HEK293 (cell line): Measurements from ENCODE around the gene ANO7.
A peak's percentile ranks its signal among the peaks of the same experiment; 100 is the strongest.

Source experiments
- CTCF ChIA-PET: fragments of 350-600 bp; formaldehyde crosslinking; extraction: SDS; loops from one replicate; lab custom pipeline; 2021; ENCODE audit warnings: antibody characterized with exemption; lab: Yijun Ruan, JAX
- POLR2A ChIA-PET: fragments of 300-600 bp; formaldehyde crosslinking; extraction: SDS; loops from one replicate; lab custom pipeline; 2020; ENCODE audit warnings: antibody characterized with exemption, inconsistent platforms; lab: Yijun Ruan, JAX
- H3K27ac ChIP-seq: fragments of 200-500 bp; sonication (Bioruptor generic); 2 replicates; pipeline ENCODE4 v1.5.1; 2014; ENCODE audit warnings: low read depth, low read length, control low read depth, inconsistent platforms; ENCODE audit errors: extremely low read depth
- H3K36me3 ChIP-seq, 2 experiments: fragments of 200-500 bp in 1 of 2; sonication (Bioruptor generic) in 1 of 2; 1 replicate in 1 of 2; 2 replicates in 1 of 2; pipeline ENCODE4 v1.5.1; 2014 to 2017; ENCODE audit warnings: inconsistent platforms in 2 of 2, low read length in 2 of 2; ENCODE audit not compliant: control insufficient read depth in 2 of 2, insufficient read depth in 1 of 2
- H3K4me1 ChIP-seq: fragments of 200-500 bp; sonication (Bioruptor generic); 2 replicates; pipeline ENCODE4 v1.5.1; 2014; ENCODE audit warnings: mild to moderate bottlenecking, low read length, inconsistent platforms; ENCODE audit not compliant: control insufficient read depth, insufficient read depth
- H3K4me3 ChIP-seq: 2 replicates; pipeline ENCODE4 v1.5.1; 2011; ENCODE audit warnings: low read depth, mild to moderate bottlenecking, control low read depth, low read length, moderate library complexity
- H3K9me3 ChIP-seq: fragments of 200-500 bp; sonication (Bioruptor generic); 2 replicates; pipeline ENCODE4 v1.5.1; 2014; ENCODE audit warnings: low read depth, low read length, inconsistent platforms; ENCODE audit not compliant: control insufficient read depth, insufficient read depth
- AEBP2 ChIP-seq: fragments of 450-650 bp; formaldehyde crosslinking; IDR thresholded peaks from 2 replicates; pipeline ENCODE4 v1.5.1; 2016; ENCODE audit warnings: missing biosample characterization, missing genetic modification characterization, borderline replicate concordance
- ATF2 ChIP-seq: fragments of 450-650 bp; formaldehyde crosslinking; IDR thresholded peaks from 2 replicates; pipeline ENCODE4 v1.5.1; 2016; ENCODE audit warnings: missing biosample characterization, missing genetic modification characterization, low read depth
- CTCF ChIP-seq: fragments of 450-650 bp; formaldehyde crosslinking; IDR thresholded peaks from 2 replicates; pipeline ENCODE4 v1.5.1; 2016; ENCODE audit warnings: missing biosample characterization, missing genetic modification characterization
- GFI1B ChIP-seq: fragments of 450-650 bp; formaldehyde crosslinking; IDR thresholded peaks from 2 replicates; pipeline ENCODE4 v1.5.1; 2016; ENCODE audit warnings: missing biosample characterization, missing genetic modification characterization
- PRDM2 ChIP-seq: fragments of 450-650 bp; formaldehyde crosslinking; IDR thresholded peaks from 2 replicates; pipeline ENCODE4 v1.5.1; 2016; ENCODE audit warnings: missing biosample characterization, missing genetic modification characterization, borderline replicate concordance
- ZBTB7A ChIP-seq: fragments of 450-650 bp; formaldehyde crosslinking; IDR thresholded peaks from 2 replicates; pipeline ENCODE4 v1.5.1; 2016; ENCODE audit warnings: low read depth, missing biosample characterization, missing genetic modification characterization
- ZBTB8A ChIP-seq: fragments of 450-650 bp; formaldehyde crosslinking; IDR thresholded peaks from 2 replicates; pipeline ENCODE4 v1.5.1; 2016; ENCODE audit warnings: missing biosample characterization, missing genetic modification characterization
- ZNF324 ChIP-seq: fragments of 450-650 bp; formaldehyde crosslinking; IDR thresholded peaks from 2 replicates; pipeline ENCODE4 v1.5.1; 2016; ENCODE audit warnings: missing biosample characterization, missing genetic modification characterization
- ZNF645 ChIP-seq: fragments of 450-650 bp; formaldehyde crosslinking; IDR thresholded peaks from 2 replicates; pipeline ENCODE4; 2016; ENCODE audit warnings: missing biosample characterization, missing genetic modification characterization

ANO7 gene

GRCh38 chr2:241260911-241261310 is 72.4 kb downstream of the ANO7 start:
- H3K4me3 ChIP-seq = no peak overlapping the region
- no peaks in the 10 kb centered on the region for H3K4me1 ChIP-seq
- POLR2A ChIA-PET = interaction anchor here (0.6 kb wide), 1 partner anchor 9 kb away, joined by 3 read pairs; no protein-coding TSS in a partner anchor
- H3K9me3 ChIP-seq = no peaks in the 10 kb centered on the region
- CTCF ChIA-PET = no interaction called here
- H3K27ac ChIP-seq = no peak overlapping the region
- no peak for TF ChIP-seq ZBTB8A (tag by site-specific recombination)
- TF ChIP-seq ZNF324 (tag by site-specific recombination) = no peak
- no peak for TF ChIP-seq PRDM2 (tag by site-specific recombination)
- no peak for TF ChIP-seq ATF2 (tag by site-specific recombination)
- no peak for TF ChIP-seq GFI1B (tag by site-specific recombination)
- TF ChIP-seq ZNF645 = no peak
- TF ChIP-seq ZBTB7A = no peak
- TF ChIP-seq, all 188 proteins: peak for 0
- H3K36me3 ChIP-seq = peaks cover 72 to 98% of the 10 kb centered on the region in 2 experiments

- TF ChIP-seq CTCF (tag by site-specific recombination) (peak; percentile 29; the same call in 1 of the 2 replicates), AEBP2 (tag by site-specific recombination) (no peak)
- ChIA-PET POLR2A (no interaction called here), CTCF (no interaction called here)
- Histone ChIP-seq H3K4me1 (no peaks in the 10 kb centered on the region), H3K36me3 (peaks cover 76 to 98% of the 10 kb centered on the region in 2 experiments), H3K27ac (no peak overlapping the region), H3K9me3 (no peaks in the 10 kb centered on the region), H3K4me3 (no peak overlapping the region)
These were observed 73.2 kb downstream of the ANO7 start for GRCh38 chr2:241261628-241262027.
